Measurements from ENCODE around the gene ATG101. TPM values are rescaled to one million over a fixed set of nuclear protein-coding genes. Genes with fewer than 3 reads are reported as not detected.
A peak's percentile ranks its signal among the peaks of the same experiment; 100 is the strongest.

Gene ATG101
- total RNA-seq, 1 donor from 2014 or later = 66.2 TPM

- H3K4me3 ChIP-seq (ENCODE audit: low read depth, low read length) = no peak overlapping the region
- no peak for DNase-seq (ENCODE audit: low read depth)
- no peak for TF ChIP-seq CTCF (conservative IDR thresholded peaks at IDR 0.05; ENCODE audit: low read depth, low read length)
Measured at GRCh38 chr12:52026263-52026662, 43.5 kb upstream of the ATG101 start.

- no peak for DNase-seq (ENCODE audit: low read depth)
- no peak for TF ChIP-seq CTCF (conservative IDR thresholded peaks at IDR 0.05; ENCODE audit: low read depth, low read length)
Measured at GRCh38 chr12:52027085-52027843, 42.5 kb upstream of the ATG101 start.

GRCh38 chr12:52029685-52030084 lies 40.1 kb upstream of the ATG101 start:
- H3K4me3 ChIP-seq (ENCODE audit: low read depth, low read length) = no peak overlapping the region
- no peak for DNase-seq (ENCODE audit: low read depth)
- no peak for TF ChIP-seq CTCF (conservative IDR thresholded peaks at IDR 0.05; ENCODE audit: low read depth, low read length)

More at GRCh38 chr12:52027085-52027843, 42.5 kb upstream of the ATG101 start:
- H3K4me3 ChIP-seq (ENCODE audit: low read depth, low read length) = no peak overlapping the region

GRCh38 chr12:52032446-52032803 lies 37.4 kb upstream of the ATG101 start:
- DNase-seq (ENCODE audit: low read depth) = no peak
- H3K4me3 ChIP-seq (ENCODE audit: low read depth, low read length) = peak overlapping the region; percentile 47
- no peak for TF ChIP-seq CTCF (conservative IDR thresholded peaks at IDR 0.05; ENCODE audit: low read depth, low read length)

GRCh38 chr12:52032804-52033445 lies 36.9 kb upstream of the ATG101 start:
- no peak for TF ChIP-seq CTCF (conservative IDR thresholded peaks at IDR 0.05; ENCODE audit: low read depth, low read length)
- H3K4me3 ChIP-seq (ENCODE audit: low read depth, low read length) = peak overlapping the region; percentile 51
- DNase-seq (ENCODE audit: low read depth) = peak; percentile 46

GRCh38 chr12:52033446-52034140 lies 36.2 kb upstream of the ATG101 start:
- DNase-seq (ENCODE audit: low read depth) = no peak
- no peak for TF ChIP-seq CTCF (conservative IDR thresholded peaks at IDR 0.05; ENCODE audit: low read depth, low read length)
- H3K4me3 ChIP-seq (ENCODE audit: low read depth, low read length) = peak overlapping the region; percentile 51
